Astrocyte of the spinal cord (primary cell): ENCODE measurements around the gene AGPAT4.

Experiments
- DNase-seq: peaks from one replicate; pipeline ENCODE4 v3.0.0; 2011; ENCODE audit warnings: low read depth, low spot score
- H3K4me3 ChIP-seq: 2 replicates; pipeline ENCODE4 v1.5.1; 2011; ENCODE audit warnings: low read depth, mild to moderate bottlenecking, low read length, moderate library complexity
- CTCF ChIP-seq: IDR thresholded peaks from 2 replicates; pipeline ENCODE4 v1.5.1; 2012; ENCODE audit warnings: low read depth, mild to moderate bottlenecking, low read length, inconsistent platforms
- in situ Hi-C: cut with HindIII; loops from 2 replicates; pipeline ENCODE4 v1.10.0; 2017; ENCODE audit warnings: low sequenced_read_pairs

The AGPAT4 gene

GRCh38 chr6:161279677-161280415, 6.0 kb upstream of the AGPAT4 start:
- DNase-seq: no peak
- no peak for TF ChIP-seq CTCF
- in situ Hi-C loops: no loop called here

GRCh38 chr6:161276605-161277155, 2.8 kb upstream of the AGPAT4 start:
- in situ Hi-C loops: no loop called here
- no peak overlapping the region for H3K4me3 ChIP-seq
- DNase-seq: no peak
- no peak for TF ChIP-seq CTCF

More at GRCh38 chr6:161279677-161280415, 6.0 kb upstream of the AGPAT4 start:
- no peak overlapping the region for H3K4me3 ChIP-seq

GRCh38 chr6:161274898-161275297, 1.0 kb upstream of the AGPAT4 start:
- TF ChIP-seq CTCF: no peak
- DNase-seq: no peak
- H3K4me3 ChIP-seq: no peak overlapping the region
- in situ Hi-C loops: no loop called here

GRCh38 chr6:161274488-161274858, 612 bp upstream of the AGPAT4 start:
- H3K4me3 ChIP-seq: peak overlapping the region; percentile 67
- no peak for TF ChIP-seq CTCF
- DNase-seq: no peak
- in situ Hi-C loops: no loop called here

- in situ Hi-C loops: no loop called here
- TF ChIP-seq CTCF: no peak
- H3K4me3 ChIP-seq: peak overlapping the region; percentile 67
- peak; percentile 72 for DNase-seq
These were observed 548 bp downstream of the AGPAT4 start for GRCh38 chr6:161273274-161273751.

GRCh38 chr6:161272635-161273273, 1.1 kb downstream of the AGPAT4 start:
- peak overlapping the region; percentile 67 for H3K4me3 ChIP-seq
- no peak for TF ChIP-seq CTCF
- in situ Hi-C loops: no loop called here
- peak; percentile 71 for DNase-seq
